IMR-90 (cell line): Measurements from ENCODE around the gene FAM204A. TPM values are rescaled to one million over a fixed set of nuclear protein-coding genes. Genes with fewer than 3 reads are reported as not detected.

ENCODE experiments used
- ATAC-seq: fragments of 200-7000 bp; cut with Tn5 transposase; 2 replicates; pipeline ENCODE4 v1.9.1; 2020; ENCODE audit warnings: low read depth, mild to moderate bottlenecking, moderate library complexity
- BruUV-seq: library from RNA; stranded (reverse); fragments of 400-500 nt; replicated peaks from 2 replicates; lab custom pipeline; 2021; lab: Mats Ljungman, UMichigan
- CTCF ChIA-PET: fragments of 300-600 bp; formaldehyde crosslinking; extraction: SDS; loops from one replicate; lab custom pipeline; 2021; ENCODE audit warnings: antibody characterized with exemption; lab: Yijun Ruan, JAX
- POLR2A ChIA-PET: fragments of 300-600 bp; sonication (Branson Sonifier 250); formaldehyde crosslinking; loops from one replicate; lab custom pipeline; 2022; ENCODE audit warnings: antibody characterized with exemption; ENCODE audit not compliant: unreplicated experiment; lab: Charles Lee
- DNase-seq: peaks from one replicate; pipeline ENCODE4 v3.0.0; 2013
- H2AFZ ChIP-seq: replicated peaks from 2 replicates; pipeline ENCODE3; 2013; ENCODE audit warnings: low read length, mild to moderate bottlenecking; ENCODE audit not compliant: poor library complexity
- H2AK5ac ChIP-seq: 2 replicates; pipeline ENCODE4 v1.6.1; 2013; ENCODE audit warnings: low read depth, low read length, inconsistent platforms
- H2AK9ac ChIP-seq: replicated peaks from 2 replicates; pipeline ENCODE3; 2013; ENCODE audit warnings: mild to moderate bottlenecking, low read depth, low read length, moderate library complexity; ENCODE audit not compliant: poor library complexity
- H2BK120ac ChIP-seq: 2 replicates; pipeline ENCODE4 v1.6.1; 2013; ENCODE audit warnings: low read depth, low read length, inconsistent platforms
- H2BK15ac ChIP-seq: 3 replicates; pipeline ENCODE4 v1.6.1; 2013; ENCODE audit warnings: low read depth, low read length, inconsistent platforms
- H2BK20ac ChIP-seq: 2 replicates; pipeline ENCODE4 v1.6.1; 2013; ENCODE audit warnings: low read depth, mild to moderate bottlenecking, inconsistent platforms, low read length, moderate library complexity
- H2BK5ac ChIP-seq: 2 replicates; pipeline ENCODE4 v1.6.1; 2013; ENCODE audit warnings: mild to moderate bottlenecking, low read depth, low read length, inconsistent platforms; ENCODE audit not compliant: poor library complexity, severe bottlenecking
- H3K14ac ChIP-seq: replicated peaks from 2 replicates; pipeline ENCODE4 v1.6.1; 2013; ENCODE audit warnings: low read depth, low read length, inconsistent platforms
- H3K18ac ChIP-seq: 2 replicates; pipeline ENCODE4 v1.6.1; 2013; ENCODE audit warnings: low read depth, low read length, control low read depth
- H3K23ac ChIP-seq: 2 replicates; pipeline ENCODE4 v1.6.1; 2013; ENCODE audit warnings: low read depth, low read length, inconsistent platforms
- H3K27ac ChIP-seq: 2 replicates; pipeline ENCODE4 v1.5.1; 2013; ENCODE audit warnings: mild to moderate bottlenecking, control low read depth, low read length; ENCODE audit not compliant: insufficient read depth
- H3K27me3 ChIP-seq: 2 replicates; pipeline ENCODE4 v1.6.1; 2013; ENCODE audit warnings: low read length; ENCODE audit not compliant: control insufficient read depth, insufficient read depth
- H3K36me3 ChIP-seq: 2 replicates; pipeline ENCODE4 v1.6.1; 2013; ENCODE audit warnings: low read length, mixed read lengths; ENCODE audit not compliant: control insufficient read depth, insufficient read depth
- H3K4ac ChIP-seq: 2 replicates; pipeline ENCODE4 v1.6.1; 2013; ENCODE audit warnings: low read depth, low read length, inconsistent platforms
- H3K4me1 ChIP-seq: 2 replicates; pipeline ENCODE4 v1.6.1; 2013; ENCODE audit warnings: low read length, mixed read lengths; ENCODE audit not compliant: control insufficient read depth, insufficient read depth
- H3K4me2 ChIP-seq: 2 replicates; pipeline ENCODE4 v1.6.1; 2013; ENCODE audit warnings: low read depth, mild to moderate bottlenecking, control low read depth, low read length, moderate library complexity
- H3K4me3 ChIP-seq: 2 replicates; pipeline ENCODE4 v1.5.1; 2013; ENCODE audit warnings: low read depth, mild to moderate bottlenecking, control low read depth, low read length, moderate library complexity; ENCODE audit not compliant: insufficient read depth
- H3K56ac ChIP-seq: 2 replicates; pipeline ENCODE4 v1.6.1; 2013; ENCODE audit warnings: low read length, inconsistent platforms; ENCODE audit not compliant: insufficient read depth; ENCODE audit errors: extremely low read depth
- H3K79me1 ChIP-seq, 2 experiments: 2 replicates each; pipeline ENCODE4 v1.6.1; 2013; ENCODE audit warnings: low read length in 2 of 2, inconsistent platforms in 1 of 2, low read depth in 1 of 2
- H3K9ac ChIP-seq: 2 replicates; pipeline ENCODE4 v1.6.1; 2013; ENCODE audit warnings: low read depth, low read length, control low read depth
- H3K9me1 ChIP-seq: 2 replicates; pipeline ENCODE4 v1.6.1; 2013; ENCODE audit warnings: low read length, inconsistent platforms; ENCODE audit not compliant: insufficient read depth
- H3K9me3 ChIP-seq: 2 replicates; pipeline ENCODE4 v1.6.1; 2013; ENCODE audit warnings: low read length; ENCODE audit not compliant: control insufficient read depth, insufficient read depth
- H4K20me1 ChIP-seq: 2 replicates; pipeline ENCODE4 v1.6.1; 2013; ENCODE audit warnings: low read length, inconsistent platforms; ENCODE audit not compliant: insufficient read depth
- H4K5ac ChIP-seq: 2 replicates; pipeline ENCODE4 v1.6.1; 2013; ENCODE audit warnings: mild to moderate bottlenecking, low read depth, low read length, control low read depth
- H4K8ac ChIP-seq, 2 experiments: 2 replicates each; pipeline ENCODE4 v1.6.1; 2013; ENCODE audit warnings: low read depth in 2 of 2, low read length in 2 of 2, control low read depth in 1 of 2, inconsistent platforms in 1 of 2
- H4K91ac ChIP-seq: 2 replicates; pipeline ENCODE4 v1.6.1; 2013; ENCODE audit warnings: low read depth, low read length, inconsistent platforms; ENCODE audit not compliant: insufficient read depth
- BHLHE40 ChIP-seq: fragments of 150-350 bp; IDR thresholded peaks from 2 replicates; pipeline ENCODE4 v1.6.1; 2016; ENCODE audit warnings: mild to moderate bottlenecking, low read depth, low read length
- CEBPB ChIP-seq: IDR thresholded peaks from 2 replicates; pipeline ENCODE4 v1.6.1; 2012; ENCODE audit warnings: low read depth, low read length, improper control_type of control experiment
- CHD1 ChIP-seq: IDR thresholded peaks from 2 replicates; pipeline ENCODE4 v1.6.1; 2012; ENCODE audit warnings: low read depth, low read length, improper control_type of control experiment
- FOS ChIP-seq: fragments of 150-350 bp; IDR thresholded peaks from 2 replicates; pipeline ENCODE4 v1.6.1; 2016; ENCODE audit warnings: low read depth, low read length
- MAFK ChIP-seq: IDR thresholded peaks from 2 replicates; pipeline ENCODE4 v1.6.1; 2012; ENCODE audit warnings: low read depth, low read length, improper control_type of control experiment
- MAZ ChIP-seq: IDR thresholded peaks from 2 replicates; pipeline ENCODE4 v1.6.1; 2012; ENCODE audit warnings: low read depth, mild to moderate bottlenecking, low read length, improper control_type of control experiment, moderate library complexity, borderline replicate concordance
- MXI1 ChIP-seq: IDR thresholded peaks from 2 replicates; pipeline ENCODE4 v1.6.1; 2012; ENCODE audit warnings: low read depth, mild to moderate bottlenecking, low read length, moderate library complexity, borderline replicate concordance
- NFE2L2 ChIP-seq: fragments of 150-350 bp; IDR thresholded peaks from 2 replicates; pipeline ENCODE4 v1.6.1; 2016; ENCODE audit warnings: low read depth, mild to moderate bottlenecking, low read length
- POLR2A ChIP-seq: IDR thresholded peaks from 2 replicates; pipeline ENCODE4 v1.6.1; 2012; ENCODE audit warnings: mild to moderate bottlenecking, low read depth, low read length
- RAD21 ChIP-seq: IDR thresholded peaks from 2 replicates; pipeline ENCODE4 v1.6.1; 2012; ENCODE audit warnings: low read length, improper control_type of control experiment
- RCOR1 ChIP-seq: IDR thresholded peaks from 2 replicates; pipeline ENCODE4 v1.6.1; 2012; ENCODE audit warnings: mild to moderate bottlenecking, low read length, improper control_type of control experiment; ENCODE audit not compliant: insufficient replicate concordance
- RFX5 ChIP-seq: IDR thresholded peaks from 2 replicates; pipeline ENCODE4 v1.8.0; 2012; ENCODE audit warnings: low read depth, mild to moderate bottlenecking, low read length, moderate library complexity
- SMC3 ChIP-seq: fragments of 150-350 bp; IDR thresholded peaks from 2 replicates; pipeline ENCODE4 v1.6.1; 2016; ENCODE audit warnings: low read depth, mild to moderate bottlenecking, antibody characterized with exemption, low read length, moderate library complexity
- USF2 ChIP-seq: fragments of 150-350 bp; IDR thresholded peaks from 2 replicates; pipeline ENCODE4 v1.6.1; 2017; ENCODE audit warnings: mild to moderate bottlenecking, antibody characterized with exemption, low read length, low read depth
- WGBS, 2 experiments: methylation state at CpG; one replicate each; pipeline versions ENCODE4 v1.1.5 to v1.1.7; 2013; ENCODE audit warnings: missing lambda C conversion rate in 2 of 2; ENCODE audit not compliant: insufficient read length in 1 of 2; ENCODE audit errors: extremely low coverage in 2 of 2; 5-methylcytosine and 5-hydroxymethylcytosine counted together
- dilution Hi-C: fragments of 300-500 bp; cut with HindIII; formaldehyde crosslinking; loops from one replicate; pipeline ENCODE4 v1.14.3; 2018; ENCODE audit warnings: low sequenced_read_pairs; ENCODE audit not compliant: unreplicated experiment
- in situ Hi-C: fragments of 300-500 bp; cut with MboI; formaldehyde crosslinking; loops from 3 replicates; pipeline ENCODE4 v1.14.3; 2019; ENCODE audit warnings: low sequenced_read_pairs, inconsistent platforms, mixed read lengths
- intact Hi-C: fragments of 100-400 bp; cut with micrococcal nuclease; formaldehyde crosslinking; loops from 2 replicates; pipeline ENCODE4 v1.10.0; 2022
- polyA plus RNA-seq, 3 experiments: library from polyadenylated mRNA; depleted of rRNA; stranded (reverse); fragments of >200 nt; gene quantifications; 2 replicates each; pipeline ENCODE4 v1.2.3, GENCODE V29; 2012; ENCODE audit warnings: low replicate concordance in 1 of 3
- total RNA-seq: library from RNA; depleted of rRNA; stranded (reverse); fragments of >200 nt; gene quantifications from 2 replicates; pipeline ENCODE4 v1.2.3, GENCODE V29; 2012
- TF ChIP-seq, protein P1 (sequence below): fragments of 150-350 bp; IDR thresholded peaks from 2 replicates; pipeline ENCODE4 v1.6.1; 2016; ENCODE audit warnings: low read depth, mild to moderate bottlenecking, low read length, moderate library complexity, borderline replicate concordance

FAM204A gene
- total and polyA plus RNA-seq, 2 of the 4 experiments (the other 2 are of a cell fraction): 23.6 to 54.3 TPM

DNA sequence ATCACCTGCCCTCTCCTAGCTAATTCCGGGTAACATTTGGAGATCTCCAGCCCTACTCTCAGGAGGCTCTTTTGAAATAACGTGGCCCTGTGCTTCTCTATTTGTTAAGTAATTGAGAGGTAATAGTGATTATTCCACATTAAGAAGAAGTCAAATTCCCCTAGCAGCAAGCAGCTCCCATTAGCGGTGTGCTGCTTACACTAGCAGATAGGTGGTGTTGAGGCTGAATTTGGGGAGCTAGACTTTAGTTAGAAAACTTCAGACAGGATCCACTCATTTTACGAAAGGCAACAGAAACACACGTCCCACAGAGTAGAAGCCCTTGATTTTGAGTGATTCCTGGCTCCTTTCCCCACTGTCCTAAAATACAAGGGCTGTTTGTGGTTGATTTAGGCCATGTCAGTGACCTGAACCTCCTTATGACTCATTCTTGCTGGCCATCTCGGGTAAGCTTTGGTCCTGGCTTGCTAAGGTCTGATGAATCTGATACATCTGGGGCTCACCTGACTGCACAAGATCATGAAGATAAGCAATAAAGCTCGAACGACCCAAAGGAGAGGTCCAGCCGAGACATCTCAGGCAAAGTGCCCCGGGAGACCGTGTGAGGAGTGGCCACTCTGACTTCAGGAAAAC is 77.2 kb downstream of the FAM204A start:
- Histone ChIP-seq H4K5ac (no peak overlapping the region), H3K4me3 (no peak overlapping the region), H3K36me3 (no peaks in the 10 kb centered on the region), H3K9ac (no peak overlapping the region), H3K27me3 (peaks cover 3% of the 10 kb centered on the region; the same call in 1 of the 2 replicates), H3K9me3 (no peaks in the 10 kb centered on the region), H2BK20ac (no peak overlapping the region), H2BK5ac (no peak overlapping the region), H3K56ac (no peak overlapping the region), H3K79me1 (no peaks in the 10 kb centered on the region), H3K23ac (no peak overlapping the region), H3K4me2 (no peak overlapping the region), H2BK15ac (no peak overlapping the region), H3K4me1 (no peaks in the 10 kb centered on the region), H2AK5ac (no peak overlapping the region), H4K8ac (no peak overlapping the region), H3K18ac (no peak overlapping the region), H2AFZ (no peak overlapping the region), H2AK9ac (no peak overlapping the region), H4K91ac (no peak overlapping the region), H3K14ac (no peak overlapping the region), H4K20me1 (no peaks in the 10 kb centered on the region), H3K9me1 (no peaks in the 10 kb centered on the region), H2BK120ac (no peak overlapping the region), H3K27ac (no peak overlapping the region), H3K4ac (no peak overlapping the region)
- in situ Hi-C loops: no loop called here
- CTCF ChIA-PET: interaction anchor here (1.3 kb wide), 1 partner anchor 768 kb away, joined by 4 read pairs; no protein-coding TSS in a partner anchor
- POLR2A ChIA-PET: no interaction called here
- dilution Hi-C loops: no loop called here
- no peak for ATAC-seq
- no peak for DNase-seq
- BruUV-seq: no TSS peak
- intact Hi-C loops: no loop called here
- 40% methylated on average over 3 of the region's 11 CpGs; no CpG with 5 or more reads in 1 of the 2 experiments for WGBS, 2 experiments
- TF ChIP-seq MAFK: no peak
- TF ChIP-seq BHLHE40: no peak
- TF ChIP-seq RAD21: no peak
- TF ChIP-seq RCOR1: no peak
- no peak for TF ChIP-seq NFE2L2
- no peak for TF ChIP-seq USF2
- no peak for TF ChIP-seq FOS
- no peak for TF ChIP-seq MXI1
- TF ChIP-seq RFX5: no peak
- TF ChIP-seq CEBPB: no peak
- TF ChIP-seq CHD1: no peak
- TF ChIP-seq, protein P1, sequence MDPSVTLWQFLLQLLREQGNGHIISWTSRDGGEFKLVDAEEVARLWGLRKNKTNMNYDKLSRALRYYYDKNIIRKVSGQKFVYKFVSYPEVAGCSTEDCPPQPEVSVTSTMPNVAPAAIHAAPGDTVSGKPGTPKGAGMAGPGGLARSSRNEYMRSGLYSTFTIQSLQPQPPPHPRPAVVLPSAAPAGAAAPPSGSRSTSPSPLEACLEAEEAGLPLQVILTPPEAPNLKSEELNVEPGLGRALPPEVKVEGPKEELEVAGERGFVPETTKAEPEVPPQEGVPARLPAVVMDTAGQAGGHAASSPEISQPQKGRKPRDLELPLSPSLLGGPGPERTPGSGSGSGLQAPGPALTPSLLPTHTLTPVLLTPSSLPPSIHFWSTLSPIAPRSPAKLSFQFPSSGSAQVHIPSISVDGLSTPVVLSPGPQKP: no peak
- no peak for TF ChIP-seq MAZ
- no peak for TF ChIP-seq SMC3
- no peak for TF ChIP-seq POLR2A
